Measurements from ENCODE around the gene AGAP1.

GRCh38 chr2:235789552-235789951, 295.7 kb downstream of the AGAP1 start:
- TF ChIP-seq CTCF (IDR thresholded peaks at IDR 0.05) (no peak), ESRRA (IDR thresholded peaks at IDR 0.05; ENCODE audit: borderline replicate concordance, low read length) (no peak), ZNF302 (CRISPR knock-in tag; IDR thresholded peaks at IDR 0.05) (no peak), POLR2A (IDR thresholded peaks at IDR 0.05; ENCODE audit: low read length) (no peak), CHD4 (IDR thresholded peaks at IDR 0.05; ENCODE audit: borderline replicate concordance) (no peak), RAD21 (conservative IDR thresholded peaks at IDR 0.05 in 1 of 2, IDR thresholded peaks at IDR 0.05 in 1 of 2) (no peak), CEBPB (IDR thresholded peaks at IDR 0.05) (no peak), USF2 (IDR thresholded peaks at IDR 0.05) (no peak), BHLHE40 (IDR thresholded peaks at IDR 0.05; ENCODE audit: low read depth, low read length) (no peak), MAFK (IDR thresholded peaks at IDR 0.05; ENCODE audit: partially characterized antibody) (no peak), HDAC2 (IDR thresholded peaks at IDR 0.05) (no peak), HEYL (CRISPR knock-in tag; IDR thresholded peaks at IDR 0.05) (no peak), ZSCAN20 (CRISPR knock-in tag; IDR thresholded peaks at IDR 0.05) (no peak)

Measured in A549 (cell line).